OCI-LY1 (cell line): Measurements from ENCODE around the gene CDKL5.

Source experiments
- H2AFZ ChIP-seq: fragments of 200-600 bp; sonication (generic), shearing (Covaris generic); 2 replicates; pipeline ENCODE4 v1.6.0; 2014; ENCODE audit warnings: antibody characterized with exemption, mild to moderate bottlenecking, low read length
- H3F3A ChIP-seq: fragments of 200-600 bp; sonication (generic), shearing (Covaris generic); 2 replicates; pipeline ENCODE4 v1.6.0; 2014; ENCODE audit warnings: mild to moderate bottlenecking, antibody characterized with exemption, low read length, moderate library complexity; ENCODE audit not compliant: insufficient read depth
- H3K27ac ChIP-seq: fragments of 200-600 bp; sonication (generic); 2 replicates; pipeline ENCODE4 v1.5.1; 2014; ENCODE audit warnings: low read length, mixed run types, mild to moderate bottlenecking, low read depth; ENCODE audit not compliant: poor library complexity, severe bottlenecking
- H3K27me3 ChIP-seq: fragments of 200-600 bp; sonication (generic); 2 replicates; pipeline ENCODE4 v1.6.0; 2014; ENCODE audit warnings: antibody characterized with exemption, mild to moderate bottlenecking, low read length, moderate library complexity; ENCODE audit not compliant: insufficient read depth
- H3K36me3 ChIP-seq: fragments of 200-600 bp; sonication (generic); 2 replicates; pipeline ENCODE4 v1.6.1; 2014; ENCODE audit warnings: mild to moderate bottlenecking, antibody characterized with exemption, low read length, moderate library complexity, mixed read lengths; ENCODE audit not compliant: insufficient read depth
- H3K4me1 ChIP-seq: fragments of 200-600 bp; sonication (generic); 2 replicates; pipeline ENCODE4 v1.5.1; 2014; ENCODE audit warnings: mild to moderate bottlenecking, low read length, moderate library complexity; ENCODE audit not compliant: insufficient read depth, severe bottlenecking
- H3K4me2 ChIP-seq: fragments of 200-600 bp; sonication (generic), shearing (Covaris generic); 2 replicates; pipeline ENCODE4 v1.6.1; 2014; ENCODE audit warnings: low read length
- H3K4me3 ChIP-seq: fragments of 200-600 bp; sonication (generic); 2 replicates; pipeline ENCODE4 v1.5.1; 2014; ENCODE audit warnings: low read length, low read depth, mild to moderate bottlenecking, mixed read lengths; ENCODE audit not compliant: poor library complexity, severe bottlenecking
- H3K79me2 ChIP-seq: fragments of 200-600 bp; shearing (Covaris generic); 2 replicates; pipeline ENCODE4 v1.6.1; 2016; ENCODE audit warnings: mixed run types, low read length, mixed read lengths; ENCODE audit not compliant: insufficient read depth
- H3K9ac ChIP-seq: fragments of 200-600 bp; sonication (generic), shearing (Covaris generic); 2 replicates; pipeline ENCODE4 v1.6.1; 2014; ENCODE audit warnings: mild to moderate bottlenecking, low read length, mixed read lengths
- H3K9me2 ChIP-seq: fragments of 200-600 bp; sonication (generic), shearing (Covaris generic); 2 replicates; pipeline ENCODE4 v1.6.1; 2014; ENCODE audit warnings: low read depth, mild to moderate bottlenecking, low read length, mixed read lengths
- H3K9me3 ChIP-seq: fragments of 200-600 bp; shearing (Covaris generic); 2 replicates; pipeline ENCODE4 v1.6.1; 2014; ENCODE audit warnings: low read length, mixed read lengths
- H4K20me1 ChIP-seq: fragments of 200-600 bp; sonication (generic), shearing (Covaris generic); 2 replicates; pipeline ENCODE4 v1.6.0; 2016; ENCODE audit warnings: mild to moderate bottlenecking, low read length; ENCODE audit not compliant: insufficient read depth
- CTCF ChIP-seq: fragments of 200-600 bp; sonication (generic), shearing (Covaris generic); IDR thresholded peaks from 2 replicates; pipeline ENCODE4 v1.5.1; 2017; ENCODE audit warnings: mild to moderate bottlenecking, antibody characterized with exemption, low read length, moderate library complexity, mixed read lengths
- EZH2 ChIP-seq: fragments of 200-600 bp; sonication (generic), shearing (Covaris generic); IDR thresholded peaks from 2 replicates; pipeline ENCODE4 v1.8.0; 2017; ENCODE audit warnings: borderline replicate concordance, mixed run types, mild to moderate bottlenecking, antibody characterized with exemption, low read length, moderate library complexity, mixed read lengths

The CDKL5 gene

GRCh38 chrX:18425199-18426003 is at the start of gene CDKL5:
CDKL5 (plus strand) TSS chrX:18425608; CDS start chrX:18507097, 81,489 bp downstream.
- H2AFZ ChIP-seq = no peak within 1 kb of the TSS; the same call in 1 of the 2 replicates
- no peaks in the 10 kb centered on the region for H4K20me1 ChIP-seq
- H3K36me3 ChIP-seq = no peaks in the 10 kb centered on the region
- H3K9ac ChIP-seq = peak within 1 kb of the TSS; percentile 68
- H3K4me3 ChIP-seq = peak within 1 kb of the TSS; percentile 77
- no peaks in the 10 kb centered on the region; the same call in 1 of the 2 replicates for H3K27me3 ChIP-seq
- H3K4me1 ChIP-seq = peaks cover 5% of the 10 kb centered on the region
- H3K4me2 ChIP-seq = peak within 1 kb of the TSS; percentile 97
- no peaks in the 10 kb centered on the region for H3K9me3 ChIP-seq
- no peaks in the 10 kb centered on the region for H3K9me2 ChIP-seq
- no peaks in the 10 kb centered on the region for H3K79me2 ChIP-seq
- no peaks in the 10 kb centered on the region for H3F3A ChIP-seq
- no peak for TF ChIP-seq EZH2
- no peak for TF ChIP-seq CTCF
- H3K27ac ChIP-seq = no peak within 1 kb of the TSS

- Histone ChIP-seq H3K9me3 (no peaks in the 10 kb centered on the region), H2AFZ (no peak overlapping the region), H3K36me3 (no peaks in the 10 kb centered on the region), H3K27ac (no peak overlapping the region), H3K4me2 (no peak overlapping the region), H3K9me2 (no peaks in the 10 kb centered on the region), H3K27me3 (no peaks in the 10 kb centered on the region), H3K4me1 (no peaks in the 10 kb centered on the region), H3K9ac (no peak overlapping the region), H3K4me3 (no peak overlapping the region), H3F3A (no peaks in the 10 kb centered on the region), H3K79me2 (no peaks in the 10 kb centered on the region), H4K20me1 (no peaks in the 10 kb centered on the region)
- no peak for TF ChIP-seq EZH2
- TF ChIP-seq CTCF = peak; percentile 54
Observed at GRCh38 chrX:18377796-18378195, 47.6 kb upstream of the CDKL5 start.

GRCh38 chrX:18389966-18390365 is 35.4 kb upstream of the CDKL5 start:
- H3K79me2 ChIP-seq = no peaks in the 10 kb centered on the region
- H3K4me1 ChIP-seq = no peaks in the 10 kb centered on the region
- no peaks in the 10 kb centered on the region for H3K9me3 ChIP-seq
- no peak overlapping the region for H3K9ac ChIP-seq
- no peaks in the 10 kb centered on the region for H3K9me2 ChIP-seq
- H3K4me2 ChIP-seq = no peak overlapping the region
- no peak for TF ChIP-seq EZH2
- TF ChIP-seq CTCF = peak; percentile 5; the same call in 1 of the 2 replicates
- no peaks in the 10 kb centered on the region for H4K20me1 ChIP-seq
- no peak overlapping the region for H2AFZ ChIP-seq
- H3F3A ChIP-seq = no peaks in the 10 kb centered on the region
- no peak overlapping the region for H3K4me3 ChIP-seq
- no peaks in the 10 kb centered on the region for H3K27me3 ChIP-seq
- no peak overlapping the region for H3K27ac ChIP-seq
- no peaks in the 10 kb centered on the region for H3K36me3 ChIP-seq
